Adipocyte (in vitro differentiated cells): ENCODE data around the gene HTR2A.

Experiments
- DNase-seq: peaks from one replicate; pipeline ENCODE4 v3.0.0-alpha.2; 2015; ENCODE audit warnings: low read depth
- H3K27me3 ChIP-seq: replicated peaks from 2 replicates; pipeline ENCODE4 v1.7.0; 2013; ENCODE audit warnings: mild to moderate bottlenecking, low read length, moderate library complexity; ENCODE audit not compliant: control insufficient read depth, insufficient read depth
- H3K36me3 ChIP-seq: 2 replicates; pipeline ENCODE4 v1.7.0; 2013; ENCODE audit warnings: low read length, mild to moderate bottlenecking, moderate library complexity; ENCODE audit not compliant: control insufficient read depth, insufficient read depth, severe bottlenecking
- H3K4me1 ChIP-seq: 2 replicates; pipeline ENCODE4 v1.7.0; 2013; ENCODE audit warnings: mild to moderate bottlenecking, low read length, moderate library complexity; ENCODE audit not compliant: control insufficient read depth, insufficient read depth
- H3K4me3 ChIP-seq: 2 replicates; pipeline ENCODE4 v1.7.0; 2013; ENCODE audit warnings: mild to moderate bottlenecking, low read length, moderate library complexity
- H3K9ac ChIP-seq: 2 replicates; pipeline ENCODE4 v1.7.0; 2013; ENCODE audit warnings: mild to moderate bottlenecking, low read length, moderate library complexity
- H3K9me3 ChIP-seq: 2 replicates; pipeline ENCODE4 v1.7.0; 2013; ENCODE audit warnings: mild to moderate bottlenecking, low read length, moderate library complexity; ENCODE audit not compliant: control insufficient read depth

HTR2A gene

DNA sequence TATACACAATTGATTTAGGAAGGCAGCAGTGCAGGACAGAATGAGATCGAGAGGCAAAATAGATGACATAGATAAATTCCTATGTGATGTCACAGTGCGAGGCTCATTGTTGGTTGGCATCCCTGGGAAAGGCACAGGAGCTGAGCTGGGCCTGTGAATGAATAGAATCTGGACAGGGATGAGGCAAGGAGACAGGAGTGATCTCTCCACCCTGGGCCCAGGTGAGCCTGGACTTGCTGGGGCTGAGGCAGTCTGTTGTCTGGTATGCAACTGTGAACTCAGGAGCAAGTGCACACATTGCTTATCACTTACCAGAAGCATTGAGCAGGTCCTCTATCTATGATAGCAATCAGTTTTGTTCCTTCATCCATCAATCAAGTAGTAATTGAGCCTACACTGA lies 51.7 kb downstream of the HTR2A start:
- no peaks in the 10 kb centered on the region for H3K9me3 ChIP-seq
- no peak for DNase-seq
- H3K27me3 ChIP-seq, result no peaks in the 10 kb centered on the region
- H3K36me3 ChIP-seq, result no peaks in the 10 kb centered on the region
- H3K4me1 ChIP-seq, result peaks cover 19% of the 10 kb centered on the region
- no peak overlapping the region for H3K9ac ChIP-seq
- H3K4me3 ChIP-seq, result no peak overlapping the region

GRCh38 chr13:46844431-46844830 lies 52.4 kb downstream of the HTR2A start:
- no peak for DNase-seq

DNA sequence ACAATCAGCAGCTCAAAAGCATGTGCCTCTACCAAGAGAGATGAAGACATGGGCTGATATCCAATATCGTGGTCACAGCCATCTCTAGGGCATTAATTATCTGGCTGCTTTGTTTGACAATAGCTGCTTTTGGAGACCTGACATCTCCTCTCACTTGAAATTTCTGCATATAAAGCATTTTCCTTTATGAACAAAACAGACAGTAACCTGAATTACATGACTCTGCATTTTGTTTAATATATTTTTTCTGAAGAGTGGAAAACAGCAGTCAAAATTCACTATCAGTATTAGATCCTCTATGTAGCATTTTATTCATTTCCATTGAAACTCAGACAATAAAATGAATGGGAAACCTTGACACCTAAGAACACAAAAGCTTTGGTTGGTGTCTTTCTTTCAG lies 57.5 kb downstream of the HTR2A start:
- Histone ChIP-seq H3K4me1 (peaks cover 11% of the 10 kb centered on the region), H3K9me3 (no peaks in the 10 kb centered on the region), H3K36me3 (peaks cover 3% of the 10 kb centered on the region), H3K9ac (no peak overlapping the region), H3K27me3 (no peaks in the 10 kb centered on the region), H3K4me3 (no peak overlapping the region)
- no peak for DNase-seq

More at GRCh38 chr13:46844431-46844830, 52.4 kb downstream of the HTR2A start:
- H3K9ac ChIP-seq, result no peak overlapping the region
- no peaks in the 10 kb centered on the region for H3K9me3 ChIP-seq
- no peaks in the 10 kb centered on the region for H3K27me3 ChIP-seq
- peaks cover 20% of the 10 kb centered on the region for H3K4me1 ChIP-seq
- H3K4me3 ChIP-seq, result no peak overlapping the region
- no peaks in the 10 kb centered on the region for H3K36me3 ChIP-seq

GRCh38 chr13:46834657-46835056 lies 62.2 kb downstream of the HTR2A start:
- DNase-seq, result no peak
- Histone ChIP-seq H3K4me3 (no peak overlapping the region), H3K27me3 (no peaks in the 10 kb centered on the region)

DNA sequence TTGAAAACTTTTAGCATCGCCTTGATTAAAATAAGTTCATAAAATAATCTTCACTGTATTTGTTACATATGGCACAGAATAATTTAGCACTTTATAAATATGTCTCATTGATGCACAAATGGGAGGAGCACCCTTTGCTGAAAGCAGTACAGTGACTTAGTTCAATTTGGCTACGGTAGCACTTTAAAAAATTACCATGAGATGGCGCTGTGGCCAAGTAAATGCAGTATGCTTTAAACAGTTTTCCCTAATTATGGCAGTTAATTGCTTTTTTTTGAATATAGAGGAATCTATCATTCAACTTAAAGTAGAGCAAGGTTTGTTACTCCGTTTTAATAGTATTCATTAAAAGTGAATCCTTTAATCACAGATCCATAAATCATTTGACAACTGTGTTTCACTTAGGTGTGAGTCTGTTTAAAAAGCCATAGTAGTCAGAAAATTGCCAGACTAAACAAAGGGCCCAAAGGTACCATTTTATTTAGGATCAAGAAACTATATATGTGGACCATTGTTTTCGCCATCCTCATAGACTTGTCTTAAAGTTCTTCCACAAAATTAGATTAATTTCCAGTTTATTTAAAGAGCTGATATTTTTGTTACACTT lies 65.2 kb downstream of the HTR2A start:
- Histone ChIP-seq H3K4me1 (peaks cover 13% of the 10 kb centered on the region), H3K9me3 (no peaks in the 10 kb centered on the region), H3K4me3 (no peak overlapping the region), H3K27me3 (no peaks in the 10 kb centered on the region), H3K36me3 (peaks cover 3% of the 10 kb centered on the region), H3K9ac (peak overlapping the region; percentile 11)
- DNase-seq, result peak; percentile 77

More at GRCh38 chr13:46834657-46835056, 62.2 kb downstream of the HTR2A start:
- H3K9me3 ChIP-seq, result no peaks in the 10 kb centered on the region
- peaks cover 18% of the 10 kb centered on the region for H3K4me1 ChIP-seq
- H3K9ac ChIP-seq, result no peak overlapping the region
- H3K36me3 ChIP-seq, result peaks cover 3% of the 10 kb centered on the region

DNA sequence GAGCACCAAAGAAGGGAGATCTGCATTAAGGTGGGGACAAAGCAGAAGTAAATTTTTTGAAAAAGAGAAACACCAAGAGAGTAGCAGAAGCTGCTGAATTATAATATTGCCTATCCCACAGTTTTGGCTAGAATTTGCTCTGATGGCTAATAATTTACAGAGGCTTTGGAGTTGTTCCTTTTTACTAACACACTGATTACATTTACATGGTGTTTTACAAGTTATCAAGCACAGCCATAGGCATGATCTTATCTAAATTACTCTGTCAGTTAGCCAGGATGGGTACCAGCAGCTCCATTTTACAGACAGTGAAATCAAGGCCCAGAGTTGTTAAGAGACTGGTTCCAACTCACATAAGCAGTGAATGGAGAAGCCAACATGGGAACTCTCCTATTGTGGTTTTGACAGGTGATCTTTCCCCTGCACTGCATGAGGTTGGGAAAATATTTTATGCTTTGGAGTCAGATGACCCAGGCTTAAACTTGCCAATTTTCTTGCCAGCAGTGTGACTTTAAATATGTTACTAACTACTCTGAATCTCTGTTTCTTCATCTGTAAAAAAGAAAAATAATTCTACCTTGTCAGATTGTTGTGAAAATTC lies 66.3 kb downstream of the HTR2A start:
- Histone ChIP-seq H3K9me3 (no peaks in the 10 kb centered on the region), H3K4me3 (no peak overlapping the region), H3K9ac (no peak overlapping the region), H3K27me3 (no peaks in the 10 kb centered on the region), H3K36me3 (peaks cover 3% of the 10 kb centered on the region), H3K4me1 (peaks cover 13% of the 10 kb centered on the region)
- no peak for DNase-seq

- no peak for DNase-seq
- Histone ChIP-seq H3K4me1 (no peaks in the 10 kb centered on the region), H3K36me3 (no peaks in the 10 kb centered on the region), H3K27me3 (no peaks in the 10 kb centered on the region), H3K9ac (no peak overlapping the region), H3K4me3 (no peak overlapping the region), H3K9me3 (no peaks in the 10 kb centered on the region)
These were observed 74.3 kb downstream of the HTR2A start for GRCh38 chr13:46822551-46822950.

GRCh38 chr13:46817838-46818476 lies 78.9 kb downstream of the HTR2A start:
- Histone ChIP-seq H3K9ac (no peak overlapping the region), H3K4me3 (no peak overlapping the region), H3K27me3 (no peaks in the 10 kb centered on the region), H3K36me3 (no peaks in the 10 kb centered on the region), H3K4me1 (no peaks in the 10 kb centered on the region), H3K9me3 (peaks cover 1% of the 10 kb centered on the region)
- DNase-seq, result no peak

DNA sequence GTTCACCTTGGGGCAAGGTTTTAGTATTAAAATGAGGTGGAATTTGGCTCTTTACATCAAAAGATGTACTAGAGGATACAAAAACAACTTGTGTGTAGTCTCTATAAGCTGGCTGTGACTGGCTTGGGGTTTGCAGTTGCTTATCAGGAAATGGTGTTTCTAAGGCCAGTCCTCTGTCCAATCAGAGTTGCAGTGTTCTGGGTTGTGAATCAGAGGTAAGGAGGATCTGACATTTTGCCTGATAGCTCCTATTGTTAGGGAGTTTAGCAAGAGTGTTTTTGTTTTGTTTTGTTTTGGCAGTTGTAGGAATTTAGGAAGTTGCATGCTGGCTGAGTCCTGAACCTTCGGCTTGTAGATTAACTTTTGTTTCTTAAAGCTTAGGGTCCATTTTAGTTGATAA lies 79.8 kb downstream of the HTR2A start:
- Histone ChIP-seq H3K4me1 (no peaks in the 10 kb centered on the region), H3K27me3 (no peaks in the 10 kb centered on the region), H3K36me3 (no peaks in the 10 kb centered on the region), H3K9me3 (peaks cover 10% of the 10 kb centered on the region), H3K9ac (no peak overlapping the region), H3K4me3 (no peak overlapping the region)
- DNase-seq, result no peak

DNA sequence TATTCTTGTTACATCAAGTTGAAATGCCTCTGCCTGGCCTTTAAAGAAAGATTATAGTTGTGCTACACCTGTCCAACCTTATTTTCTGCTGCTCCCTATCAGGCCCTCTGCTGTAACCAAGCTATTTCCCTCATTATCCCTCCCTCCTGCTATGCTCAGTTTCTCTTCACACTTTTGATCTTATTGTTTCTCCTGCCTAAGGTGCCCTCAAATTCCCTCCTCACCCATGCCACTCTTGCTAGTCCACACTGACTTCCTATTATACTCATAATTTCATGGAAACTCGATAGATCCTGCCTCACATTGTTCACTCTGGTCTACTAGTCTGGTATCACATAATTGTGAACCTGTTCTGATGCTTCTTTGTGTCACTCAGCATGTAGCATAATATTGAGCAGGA lies 80.5 kb downstream of the HTR2A start:
- Histone ChIP-seq H3K4me1 (no peaks in the 10 kb centered on the region), H3K9me3 (peaks cover 11% of the 10 kb centered on the region), H3K36me3 (no peaks in the 10 kb centered on the region), H3K4me3 (no peak overlapping the region), H3K9ac (no peak overlapping the region), H3K27me3 (no peaks in the 10 kb centered on the region)
- no peak for DNase-seq

DNA sequence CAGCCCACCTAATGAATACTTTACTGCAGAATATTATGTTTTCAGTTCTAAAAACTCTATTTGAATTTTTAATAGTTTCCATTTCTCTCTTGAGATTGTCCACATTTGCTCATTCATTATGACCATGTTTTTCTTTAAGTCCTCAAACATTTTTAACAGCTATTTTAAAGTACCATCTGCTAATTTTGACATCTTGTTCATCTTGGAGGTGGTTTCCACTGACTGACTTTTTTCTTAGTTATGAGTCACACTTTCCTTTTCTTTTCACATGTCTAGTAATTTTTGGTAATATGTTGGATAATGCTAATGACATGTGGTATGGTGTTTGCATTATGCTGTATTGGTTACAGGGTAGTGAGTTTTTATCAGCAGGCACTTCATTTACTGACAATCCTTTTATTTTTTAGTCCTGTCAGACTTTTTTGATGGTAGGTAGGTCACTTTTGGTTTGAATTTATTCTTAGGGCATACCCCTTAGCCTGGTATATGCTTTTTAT lies 84.5 kb downstream of the HTR2A start:
- no peak for DNase-seq
- H3K9me3 ChIP-seq, result peaks cover 11% of the 10 kb centered on the region

More for the DNA sequence above, 84.5 kb downstream of the HTR2A start:
- Histone ChIP-seq H3K4me1 (peaks cover 9% of the 10 kb centered on the region), H3K27me3 (no peaks in the 10 kb centered on the region), H3K36me3 (no peaks in the 10 kb centered on the region), H3K9ac (no peak overlapping the region), H3K4me3 (no peak overlapping the region)
